GM19043 (cell line): Measurements from ENCODE around the gene PDLIM3.
"Not testable (repeated sequence)": the region's sequence is repeated elsewhere in the genome, so short reads cannot be mapped to it uniquely, and the experiment has no call there.

Experiments
- ATAC-seq: cut with Tn5 transposase; IDR thresholded peaks from one replicate; pipeline ENCODE4 v1.9.1; 2021; ENCODE audit warnings: low read depth; ENCODE audit not compliant: unreplicated experiment

Gene PDLIM3

GRCh38 chr4:185534866-185535611 lies at the start of gene PDLIM3:
Gene PDLIM3, minus strand, starts transcription at chr4:185535507. Its CDS starts 73 bp downstream, at chr4:185535434.
- ATAC-seq = no peak

GRCh38 chr4:185583813-185584212 lies 48.5 kb upstream of the PDLIM3 start:
- ATAC-seq = no peak

- ATAC-seq = no peak
Measured at GRCh38 chr4:185582651-185583400, 47.5 kb upstream of the PDLIM3 start.

GRCh38 chr4:185580699-185581098 lies 45.4 kb upstream of the PDLIM3 start:
- ATAC-seq = no peak

- no peak for ATAC-seq
Measured at GRCh38 chr4:185578284-185578683, 43.0 kb upstream of the PDLIM3 start.

GRCh38 chr4:185576962-185577950 lies 41.9 kb upstream of the PDLIM3 start:
- ATAC-seq = no peak

- ATAC-seq = no peak
Measured at GRCh38 chr4:185576314-185576961, 41.1 kb upstream of the PDLIM3 start.

GRCh38 chr4:185573651-185574199 lies 38.4 kb upstream of the PDLIM3 start:
- ATAC-seq = no peak

GRCh38 chr4:185570727-185571126 lies 35.4 kb upstream of the PDLIM3 start:
- ATAC-seq = no peak

- ATAC-seq = no peak
Measured at GRCh38 chr4:185567381-185568376, 32.4 kb upstream of the PDLIM3 start.

GRCh38 chr4:185566972-185567371 lies 31.7 kb upstream of the PDLIM3 start:
- ATAC-seq = no peak

- no peak for ATAC-seq
Measured at GRCh38 chr4:185566425-185566824, 31.1 kb upstream of the PDLIM3 start.

- ATAC-seq = no peak
Measured at GRCh38 chr4:185565696-185566095, 30.4 kb upstream of the PDLIM3 start.

GRCh38 chr4:185564349-185564748 lies 29.0 kb upstream of the PDLIM3 start:
- no peak for ATAC-seq

- no peak for ATAC-seq
Measured at GRCh38 chr4:185562531-185562930, 27.2 kb upstream of the PDLIM3 start.

- ATAC-seq = no peak
Measured at GRCh38 chr4:185560316-185560715, 25.0 kb upstream of the PDLIM3 start.

- ATAC-seq = no peak
Measured at GRCh38 chr4:185559915-185560281, 24.6 kb upstream of the PDLIM3 start.

GRCh38 chr4:185559251-185559914 lies 24.1 kb upstream of the PDLIM3 start:
- ATAC-seq = not testable (repeated sequence)
